Putamen (tissue), 1 donor: ENCODE data around the gene TPRN.

Experiments used
- DNase-seq: peaks from one replicate; pipeline ENCODE4 v3.0.0-alpha.2; 2016; ENCODE audit warnings: low spot score

Gene TPRN

GRCh38 chr9:137235424-137236237 is 35.1 kb upstream of the TPRN start:
- no peak for DNase-seq

GRCh38 chr9:137234758-137235423 is 34.4 kb upstream of the TPRN start:
- DNase-seq = no peak

- no peak for DNase-seq
Measured at GRCh38 chr9:137234055-137234697, 33.6 kb upstream of the TPRN start.

- DNase-seq = no peak
Measured at GRCh38 chr9:137233143-137233980, 32.8 kb upstream of the TPRN start.

GRCh38 chr9:137232510-137232909 is 32.0 kb upstream of the TPRN start:
- no peak for DNase-seq

GRCh38 chr9:137232101-137232500 is 31.6 kb upstream of the TPRN start:
- DNase-seq = no peak

- DNase-seq = no peak
Measured at GRCh38 chr9:137231372-137232039, 31.0 kb upstream of the TPRN start.

- DNase-seq = no peak
Measured at GRCh38 chr9:137230705-137231371, 30.3 kb upstream of the TPRN start, which contains the start of gene SLC34A3. Gene SLC34A3 (plus strand): TSS chr9:137230901. CDS start chr9:137231703, 802 bp downstream.

GRCh38 chr9:137229903-137230704 is 29.6 kb upstream of the TPRN start:
- DNase-seq = no peak

GRCh38 chr9:137228968-137229896 is 28.7 kb upstream of the TPRN start:
- no peak for DNase-seq

- DNase-seq = no peak
Measured at GRCh38 chr9:137228506-137228967, 28.0 kb upstream of the TPRN start.

- no peak for DNase-seq
Measured at GRCh38 chr9:137227853-137228505, 27.4 kb upstream of the TPRN start.

GRCh38 chr9:137227054-137227852 is 26.7 kb upstream of the TPRN start, which contains the start of gene RNF224:
Gene RNF224 (plus strand): TSS chr9:137227502. CDS start chr9:137228336, 834 bp downstream.
- DNase-seq = no peak

GRCh38 chr9:137226338-137227053 is 26.0 kb upstream of the TPRN start:
- DNase-seq = no peak

GRCh38 chr9:137225699-137226331 is 25.3 kb upstream of the TPRN start:
- DNase-seq = no peak
